ENCODE measurements around the gene MINDY3.

The MINDY3 gene

DNA sequence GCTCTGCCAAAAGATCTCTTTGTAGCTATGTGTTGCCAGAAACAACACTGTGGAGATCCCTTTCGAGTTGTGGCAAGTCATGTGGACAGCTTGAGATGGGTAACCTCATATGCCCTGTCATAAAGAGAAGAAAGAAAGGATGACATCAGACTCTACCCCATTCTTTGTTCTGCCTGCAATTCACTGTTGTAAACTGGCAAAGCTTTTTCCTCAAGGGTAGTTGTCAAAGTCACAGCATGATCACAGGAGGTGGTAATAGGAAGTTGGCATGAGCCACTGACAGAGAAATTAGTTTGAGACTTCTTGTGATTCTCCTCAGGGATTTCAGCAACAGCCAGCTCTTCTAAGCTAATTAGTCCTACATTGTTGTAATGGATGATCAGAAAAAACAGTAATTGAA lies 19.4 kb upstream of the MINDY3 start (continued):
- no peak for TF ChIP-seq ZNF768 (tag by site-specific recombination; IDR thresholded peaks at IDR 0.05)
- no peak for TF ChIP-seq ZNF549 (tag by site-specific recombination; IDR thresholded peaks at IDR 0.05)
- no peak for TF ChIP-seq SP2 (tag by site-specific recombination; IDR thresholded peaks at IDR 0.05)
- peak; percentile 75 for TF ChIP-seq SCRT2 (tag by site-specific recombination; IDR thresholded peaks at IDR 0.05)
- no peak for TF ChIP-seq ZNF792 (tag by site-specific recombination; IDR thresholded peaks at IDR 0.05)
- peak; percentile 91 for TF ChIP-seq ZSCAN30 (tag by site-specific recombination; IDR thresholded peaks at IDR 0.05)
- no peak for TF ChIP-seq ZNF133 (tag by site-specific recombination; IDR thresholded peaks at IDR 0.05)
- no peak for TF ChIP-seq TCF7L2 (IDR thresholded peaks at IDR 0.05; ENCODE audit: borderline replicate concordance, low read depth, low read length)
- TF ChIP-seq YY1 (tag by site-specific recombination; IDR thresholded peaks at IDR 0.05) = no peak
- peak; percentile 75 for TF ChIP-seq ZNF184 (tag by site-specific recombination; IDR thresholded peaks at IDR 0.05)
- no peak for TF ChIP-seq ZNF670 (tag by site-specific recombination; IDR thresholded peaks at IDR 0.05; ENCODE audit: low read depth)
- TF ChIP-seq SALL2 (tag by site-specific recombination; IDR thresholded peaks at IDR 0.05; ENCODE audit: borderline replicate concordance) = no peak
- TF ChIP-seq RBAK (tag by site-specific recombination; IDR thresholded peaks at IDR 0.05) = no peak
- TF ChIP-seq ZNF423 (tag by site-specific recombination; IDR thresholded peaks at IDR 0.05) = 0 out of 2 replicates have a peak, but pooled peaks have one; percentile 62
- TF ChIP-seq HOXC10 (CRISPR knock-in tag; IDR thresholded peaks at IDR 0.05) = no peak
- no peak; the same call in 1 of the 2 replicates for TF ChIP-seq ZBTB20 (tag by site-specific recombination; IDR thresholded peaks at IDR 0.05)
- TF ChIP-seq ZNF416 (tag by site-specific recombination; IDR thresholded peaks at IDR 0.05) = no peak
- TF ChIP-seq, protein P1, sequence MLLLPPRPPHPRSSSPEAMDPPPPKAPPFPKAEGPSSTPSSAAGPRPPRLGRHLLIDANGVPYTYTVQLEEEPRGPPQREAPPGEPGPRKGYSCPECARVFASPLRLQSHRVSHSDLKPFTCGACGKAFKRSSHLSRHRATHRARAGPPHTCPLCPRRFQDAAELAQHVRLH (tag by site-specific recombination; IDR thresholded peaks at IDR 0.05) = peak; percentile 97
- TF ChIP-seq ZNF843 (tag by site-specific recombination; IDR thresholded peaks at IDR 0.05) = peak; percentile 98
- no peak for TF ChIP-seq ZNF114 (tag by site-specific recombination; IDR thresholded peaks at IDR 0.05)
- TF ChIP-seq, protein P2, sequence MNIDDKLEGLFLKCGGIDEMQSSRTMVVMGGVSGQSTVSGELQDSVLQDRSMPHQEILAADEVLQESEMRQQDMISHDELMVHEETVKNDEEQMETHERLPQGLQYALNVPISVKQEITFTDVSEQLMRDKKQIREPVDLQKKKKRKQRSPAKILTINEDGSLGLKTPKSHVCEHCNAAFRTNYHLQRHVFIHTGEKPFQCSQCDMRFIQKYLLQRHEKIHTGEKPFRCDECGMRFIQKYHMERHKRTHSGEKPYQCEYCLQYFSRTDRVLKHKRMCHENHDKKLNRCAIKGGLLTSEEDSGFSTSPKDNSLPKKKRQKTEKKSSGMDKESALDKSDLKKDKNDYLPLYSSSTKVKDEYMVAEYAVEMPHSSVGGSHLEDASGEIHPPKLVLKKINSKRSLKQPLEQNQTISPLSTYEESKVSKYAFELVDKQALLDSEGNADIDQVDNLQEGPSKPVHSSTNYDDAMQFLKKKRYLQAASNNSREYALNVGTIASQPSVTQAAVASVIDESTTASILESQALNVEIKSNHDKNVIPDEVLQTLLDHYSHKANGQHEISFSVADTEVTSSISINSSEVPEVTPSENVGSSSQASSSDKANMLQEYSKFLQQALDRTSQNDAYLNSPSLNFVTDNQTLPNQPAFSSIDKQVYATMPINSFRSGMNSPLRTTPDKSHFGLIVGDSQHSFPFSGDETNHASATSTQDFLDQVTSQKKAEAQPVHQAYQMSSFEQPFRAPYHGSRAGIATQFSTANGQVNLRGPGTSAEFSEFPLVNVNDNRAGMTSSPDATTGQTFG (tag by site-specific recombination; IDR thresholded peaks at IDR 0.05; ENCODE audit: borderline replicate concordance) = no peak
- TF ChIP-seq ZNF510 (tag by site-specific recombination; IDR thresholded peaks at IDR 0.05; ENCODE audit: insufficient replicate concordance) = no peak
- TF ChIP-seq ZNF830 (tag by site-specific recombination; IDR thresholded peaks at IDR 0.05; ENCODE audit: low read depth) = no peak
- no peak for TF ChIP-seq ZNF174 (tag by site-specific recombination; IDR thresholded peaks at IDR 0.05)
- no peak for TF ChIP-seq ZNF112 (tag by site-specific recombination; IDR thresholded peaks at IDR 0.05)
- TF ChIP-seq, protein P3, sequence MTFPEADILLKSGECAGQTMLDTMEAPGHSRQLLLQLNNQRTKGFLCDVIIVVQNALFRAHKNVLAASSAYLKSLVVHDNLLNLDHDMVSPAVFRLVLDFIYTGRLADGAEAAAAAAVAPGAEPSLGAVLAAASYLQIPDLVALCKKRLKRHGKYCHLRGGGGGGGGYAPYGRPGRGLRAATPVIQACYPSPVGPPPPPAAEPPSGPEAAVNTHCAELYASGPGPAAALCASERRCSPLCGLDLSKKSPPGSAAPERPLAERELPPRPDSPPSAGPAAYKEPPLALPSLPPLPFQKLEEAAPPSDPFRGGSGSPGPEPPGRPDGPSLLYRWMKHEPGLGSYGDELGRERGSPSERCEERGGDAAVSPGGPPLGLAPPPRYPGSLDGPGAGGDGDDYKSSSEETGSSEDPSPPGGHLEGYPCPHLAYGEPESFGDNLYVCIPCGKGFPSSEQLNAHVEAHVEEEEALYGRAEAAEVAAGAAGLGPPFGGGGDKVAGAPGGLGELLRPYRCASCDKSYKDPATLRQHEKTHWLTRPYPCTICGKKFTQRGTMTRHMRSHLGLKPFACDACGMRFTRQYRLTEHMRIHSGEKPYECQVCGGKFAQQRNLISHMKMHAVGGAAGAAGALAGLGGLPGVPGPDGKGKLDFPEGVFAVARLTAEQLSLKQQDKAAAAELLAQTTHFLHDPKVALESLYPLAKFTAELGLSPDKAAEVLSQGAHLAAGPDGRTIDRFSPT (tag by site-specific recombination; IDR thresholded peaks at IDR 0.05) = no peak
- peak; percentile 64; the same call in 1 of the 2 replicates for TF ChIP-seq GFI1B (tag by site-specific recombination; IDR thresholded peaks at IDR 0.05)
- TF ChIP-seq ZNF274 (IDR thresholded peaks at IDR 0.05; ENCODE audit: low read length) = no peak
- no peak for TF ChIP-seq ZNF274 (tag by site-specific recombination; IDR thresholded peaks at IDR 0.05; ENCODE audit: borderline replicate concordance)
- TF ChIP-seq ZNF155 (tag by site-specific recombination; IDR thresholded peaks at IDR 0.05) = no peak
- peak; percentile 56 for TF ChIP-seq ZNF341 (tag by site-specific recombination; IDR thresholded peaks at IDR 0.05; ENCODE audit: low read depth)
- TF ChIP-seq ZNF354C (tag by site-specific recombination; IDR thresholded peaks at IDR 0.05; ENCODE audit: borderline replicate concordance, low read depth) = no peak
- no peak; the same call in 1 of the 2 replicates for TF ChIP-seq WT1 (tag by site-specific recombination; IDR thresholded peaks at IDR 0.05)
- no peak for TF ChIP-seq ZNF175 (tag by site-specific recombination; IDR thresholded peaks at IDR 0.05)
- TF ChIP-seq ZNF626 (tag by site-specific recombination; IDR thresholded peaks at IDR 0.05) = peak; percentile 54; the same call in 1 of the 2 replicates
- no peak for TF ChIP-seq ZNF48 (tag by site-specific recombination; IDR thresholded peaks at IDR 0.05)
- peak; percentile 70 for TF ChIP-seq ZNF2 (tag by site-specific recombination; IDR thresholded peaks at IDR 0.05)
- TF ChIP-seq ZNF777 (tag by site-specific recombination; IDR thresholded peaks at IDR 0.05; ENCODE audit: borderline replicate concordance) = no peak

Data from HEK293 (cell line).